HG03196 (cell line): Measurements from ENCODE around the gene ZNF813.
A peak's percentile ranks its signal among the peaks of the same experiment; 100 is the strongest.
"Not testable (repeated sequence)": the region's sequence is repeated elsewhere in the genome, so short reads cannot be mapped to it uniquely, and the experiment has no call there.

Experiments used
- ATAC-seq: cut with Tn5 transposase; IDR thresholded peaks from one replicate; pipeline ENCODE4 v1.9.1; 2021; ENCODE audit not compliant: unreplicated experiment

ZNF813 gene

GRCh38 chr19:53467485-53468262, at the start of gene ZNF813:
TSS of gene ZNF813 (plus strand) at chr19:53467733. CDS start at chr19:53483823, 16,090 bp downstream.
- ATAC-seq: peak; percentile 86

DNA sequence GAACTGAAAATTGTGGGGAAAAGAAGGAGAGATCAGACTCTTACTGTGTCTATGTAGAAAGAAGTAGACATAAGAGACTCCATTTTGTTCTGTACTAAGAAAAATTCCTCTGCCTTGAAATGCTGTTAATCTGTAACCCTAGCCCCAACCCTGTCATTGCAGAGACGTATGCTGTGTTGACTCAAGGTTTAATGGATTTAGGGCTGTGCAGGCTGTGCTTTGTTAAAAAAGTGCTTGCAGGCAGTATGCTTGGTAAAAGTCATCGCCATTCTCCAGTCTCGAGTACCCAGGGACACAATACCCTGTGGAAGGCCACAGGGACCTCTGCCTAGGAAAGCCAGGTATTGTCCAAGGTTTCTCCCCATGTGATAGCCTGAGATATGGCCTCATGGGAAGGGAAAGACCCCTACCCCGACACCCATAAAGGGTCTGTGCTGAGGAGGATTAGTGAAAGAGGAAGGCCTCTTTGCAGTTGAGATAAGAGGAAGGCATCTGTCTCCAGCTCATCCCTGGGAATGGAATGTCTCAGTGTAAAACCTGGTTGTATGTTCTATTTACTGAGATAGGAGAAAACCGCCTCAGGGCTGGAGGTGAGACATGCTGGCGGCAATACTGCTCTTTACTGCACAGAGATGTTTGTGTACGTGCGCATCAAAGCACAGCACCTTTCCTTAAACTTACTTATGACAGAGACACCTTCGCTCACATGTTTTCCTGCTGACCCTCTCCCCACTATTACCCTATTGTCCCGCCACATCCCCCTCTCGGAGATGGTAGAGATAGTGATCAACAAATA, 46.8 kb upstream of the ZNF813 start:
- not testable (repeated sequence) for ATAC-seq

DNA sequence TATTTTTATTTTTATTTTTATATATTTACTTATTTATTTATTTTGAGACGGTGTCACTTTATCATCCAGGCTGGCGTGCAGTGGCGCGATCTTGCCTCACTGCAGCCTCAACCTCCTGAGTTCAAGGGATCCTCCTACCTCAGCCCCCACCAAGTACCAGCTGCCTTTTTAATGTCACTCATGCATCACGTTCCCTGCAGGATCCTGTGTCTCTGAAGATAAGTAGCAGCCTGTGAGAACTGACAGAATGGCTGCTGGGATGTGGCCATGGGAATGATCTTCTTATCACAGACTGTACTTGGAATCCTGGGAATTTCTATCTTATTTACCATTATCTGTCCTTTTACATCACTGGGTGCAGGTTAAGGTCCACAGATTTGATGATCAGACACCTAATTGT, 45.0 kb upstream of the ZNF813 start:
- ATAC-seq: no peak

- ATAC-seq: not testable (repeated sequence)
Measured at GRCh38 chr19:53423074-53423473, 44.5 kb upstream of the ZNF813 start.

GRCh38 chr19:53423680-53424079, 43.9 kb upstream of the ZNF813 start:
- ATAC-seq: not testable (repeated sequence)

DNA sequence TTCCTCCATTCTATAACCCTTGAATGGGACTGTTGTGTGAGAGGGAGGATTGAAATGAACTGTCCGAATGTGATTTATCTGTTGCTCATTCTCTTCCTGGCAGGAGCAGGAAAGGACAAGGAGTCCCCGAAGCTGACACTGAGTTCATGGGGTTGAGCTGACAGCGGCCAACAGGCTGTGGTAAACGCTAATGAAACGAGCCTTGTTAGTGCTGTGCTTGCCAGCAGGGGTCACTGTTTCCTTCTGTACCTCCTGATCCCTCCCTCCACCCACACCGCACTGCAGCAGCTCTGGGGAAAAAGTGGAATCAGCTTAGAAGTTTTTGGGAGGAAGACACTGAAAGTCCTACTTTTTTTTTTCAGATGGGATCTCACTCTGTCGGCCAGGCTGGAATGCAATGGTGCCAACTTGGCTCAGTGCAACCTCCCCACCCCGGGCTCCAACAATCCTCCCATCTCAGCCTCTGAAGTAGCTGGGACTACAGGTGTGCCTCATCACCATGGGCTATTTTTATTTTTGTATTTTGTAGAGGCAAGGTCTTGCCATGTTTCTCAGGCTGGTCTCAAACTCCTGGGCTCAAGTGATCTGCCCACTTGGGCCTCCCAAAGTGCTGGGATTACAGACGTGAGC, 42.5 kb upstream of the ZNF813 start:
- ATAC-seq: no peak

GRCh38 chr19:53431399-53432087, 36.0 kb upstream of the ZNF813 start, which contains the start of gene ZNF761:
TSS of gene ZNF761 (plus strand) at chr19:53431984. CDS start at chr19:53447269, 15,285 bp downstream.
- peak; percentile 91 for ATAC-seq

DNA sequence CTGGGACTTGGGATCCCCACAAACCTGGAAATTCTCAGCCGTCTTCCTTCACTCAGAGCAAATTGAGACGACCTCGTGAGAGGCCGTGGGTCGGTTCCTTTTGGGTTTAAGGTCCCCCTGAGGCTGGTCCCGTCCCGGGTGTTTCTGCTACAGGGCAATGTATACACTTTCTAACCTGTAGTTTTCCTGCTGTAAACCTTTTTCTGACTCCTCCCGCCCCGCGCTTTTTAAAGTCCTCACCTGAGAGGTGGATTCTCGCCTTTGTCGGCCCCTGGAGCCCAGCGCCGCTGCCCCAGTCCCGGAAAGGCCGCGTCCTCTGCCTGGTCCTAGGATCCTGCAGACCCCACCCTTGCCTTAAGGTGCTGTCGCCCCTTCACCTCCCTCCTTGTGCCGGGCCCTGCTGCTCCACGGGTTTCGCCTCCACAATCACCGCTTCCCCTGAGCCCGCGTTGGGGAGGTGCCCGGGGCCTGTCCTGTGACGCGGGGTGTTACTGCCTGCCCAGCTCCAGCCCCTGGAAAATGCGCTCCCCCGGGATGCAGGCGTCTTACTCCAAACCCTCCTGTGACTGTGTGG, 35.4 kb upstream of the ZNF813 start:
- ATAC-seq: peak; percentile 12

- ATAC-seq: not testable (repeated sequence)
Measured at GRCh38 chr19:53443809-53444208, 23.7 kb upstream of the ZNF813 start.

DNA sequence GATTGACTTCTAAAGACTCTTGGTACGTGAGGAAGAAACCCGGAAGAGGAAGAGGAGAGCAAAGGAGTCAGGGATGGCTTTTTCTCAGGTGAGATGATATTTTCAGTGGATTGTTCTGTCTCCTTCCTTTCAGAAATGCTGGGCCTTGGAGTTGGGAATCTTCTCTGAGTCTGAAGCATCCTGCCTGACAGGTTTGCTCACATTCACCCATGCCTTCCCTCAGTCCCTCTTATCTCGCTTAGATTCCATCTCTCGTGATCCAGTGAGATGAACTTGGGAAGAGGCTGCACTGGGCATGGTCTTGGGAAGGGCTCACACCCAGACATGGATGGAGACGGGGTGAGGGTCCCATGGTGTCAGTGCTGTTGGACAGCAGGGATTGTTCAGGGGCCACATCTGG, 20.3 kb upstream of the ZNF813 start:
- ATAC-seq: not testable (repeated sequence)

DNA sequence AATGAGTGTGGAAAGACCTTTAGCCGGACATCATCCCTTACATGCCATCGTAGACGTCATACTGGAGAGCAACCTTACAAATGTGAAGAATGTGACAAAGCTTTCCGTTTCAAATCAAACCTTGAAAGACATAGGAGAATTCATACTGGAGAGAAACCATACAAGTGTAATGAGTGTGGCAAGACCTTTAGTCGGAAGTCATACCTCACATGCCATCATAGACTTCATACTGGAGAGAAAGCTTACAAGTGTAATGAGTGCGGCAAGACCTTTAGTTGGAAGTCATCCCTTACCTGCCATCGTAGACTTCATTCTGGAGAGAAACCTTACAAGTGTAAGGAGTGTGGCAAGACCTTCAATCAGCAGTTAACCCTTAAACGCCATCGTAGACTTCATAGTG, 11.7 kb upstream of the ZNF813 start:
- no peak for ATAC-seq

DNA sequence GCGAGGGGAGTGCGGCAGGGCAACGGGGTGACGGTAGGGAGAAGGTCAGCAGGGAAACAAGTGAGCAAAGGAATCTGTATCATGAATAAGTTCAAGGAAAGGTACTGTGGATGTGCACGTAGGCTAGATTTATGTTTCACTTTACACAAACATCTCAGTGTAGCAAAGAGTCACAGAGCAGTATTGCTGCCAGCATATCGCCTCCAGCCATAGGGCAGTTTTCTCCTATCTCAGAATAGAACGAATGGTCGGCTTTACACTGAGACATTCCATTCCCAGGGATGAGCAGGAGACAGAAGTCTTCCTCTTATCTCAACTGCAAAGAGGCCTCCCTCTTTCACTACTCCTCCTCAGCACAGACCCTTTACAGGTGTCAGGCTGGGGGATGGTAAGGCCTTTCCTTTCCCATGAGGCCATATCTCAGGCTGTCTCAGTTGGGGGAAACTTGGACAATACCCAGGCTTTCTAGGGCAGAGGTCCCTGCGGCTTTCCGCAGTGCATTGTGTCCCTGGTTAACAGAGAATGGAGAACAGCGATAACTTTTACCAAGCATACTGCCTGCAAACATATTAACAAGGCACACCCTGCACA, 7.3 kb upstream of the ZNF813 start:
- ATAC-seq: not testable (repeated sequence)

DNA sequence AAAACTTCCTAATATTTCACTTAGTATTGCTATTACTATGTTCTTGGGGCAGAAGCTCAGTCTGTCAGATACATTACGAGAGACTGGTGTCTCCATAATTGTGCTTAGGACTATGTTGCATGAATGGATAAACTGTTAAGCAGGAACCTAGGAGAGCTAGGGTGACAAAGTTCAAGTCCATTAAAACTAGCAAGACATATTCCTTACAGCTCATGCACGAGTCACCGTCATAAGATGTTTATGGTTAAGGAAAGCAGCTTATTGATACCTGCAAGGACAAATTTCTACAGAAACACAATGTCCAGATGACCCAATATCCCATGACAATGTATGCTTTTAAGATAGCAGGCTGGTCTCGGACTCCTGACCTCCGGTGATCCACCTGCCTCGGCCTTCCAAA, 5.7 kb upstream of the ZNF813 start:
- no peak for ATAC-seq

GRCh38 chr19:53462861-53463260, 4.7 kb upstream of the ZNF813 start:
- ATAC-seq: no peak

GRCh38 chr19:53463263-53463662, 4.3 kb upstream of the ZNF813 start:
- ATAC-seq: no peak

- ATAC-seq: peak; percentile 19
Measured at GRCh38 chr19:53466726-53467484, 628 bp upstream of the ZNF813 start.

DNA sequence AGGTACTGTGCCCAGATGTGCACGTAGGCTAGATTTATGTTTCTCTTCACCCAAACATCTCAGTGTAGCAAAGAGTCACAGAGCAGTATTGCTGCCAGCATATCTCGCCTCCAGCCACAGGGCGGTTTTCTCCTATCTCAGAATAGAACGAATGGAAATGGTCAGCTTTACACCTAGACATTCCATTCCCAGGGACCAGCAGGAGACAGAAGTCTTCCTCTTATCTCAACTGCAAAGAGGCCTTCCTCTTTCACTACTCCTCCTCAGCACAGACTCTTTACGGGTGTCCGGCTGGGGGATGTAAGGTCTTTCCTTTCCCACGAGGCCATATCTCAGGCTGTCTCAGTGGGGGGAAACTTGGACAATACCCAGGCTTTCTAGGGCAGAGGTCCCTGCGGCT, 1.1 kb downstream of the ZNF813 start:
- ATAC-seq: not testable (repeated sequence)

GRCh38 chr19:53471916-53472315, 4.4 kb downstream of the ZNF813 start:
- no peak for ATAC-seq

GRCh38 chr19:53474832-53475231, 7.3 kb downstream of the ZNF813 start:
- not testable (repeated sequence) for ATAC-seq
